MM.1S (cell line): ENCODE data around the gene SPTBN1.

Source experiments
- DNase-seq: peaks from one replicate; pipeline ENCODE4 v3.0.0-alpha.2; 2015
- H2AFZ ChIP-seq: fragments of 300-600 bp; sonication (generic); 2 replicates; pipeline ENCODE4 v1.6.0; 2016; ENCODE audit warnings: antibody characterized with exemption, low read length
- H3F3A ChIP-seq: fragments of 300-600 bp; sonication (generic); 2 replicates; pipeline ENCODE4 v1.6.1; 2016; ENCODE audit warnings: mild to moderate bottlenecking, antibody characterized with exemption, low read length, moderate library complexity, mixed read lengths; ENCODE audit not compliant: insufficient read depth
- H3K27ac ChIP-seq: fragments of 300-600 bp; sonication (generic); 2 replicates; pipeline ENCODE4 v1.5.1; 2016; ENCODE audit warnings: mild to moderate bottlenecking, low read length
- H3K27me3 ChIP-seq: fragments of 300-600 bp; sonication (generic); replicated peaks from 2 replicates; pipeline ENCODE4 v1.6.0; 2016; ENCODE audit warnings: low read length; ENCODE audit not compliant: insufficient read depth
- H3K36me3 ChIP-seq: fragments of 300-600 bp; sonication (generic); replicated peaks from 2 replicates; pipeline ENCODE4 v1.6.1; 2016; ENCODE audit warnings: mild to moderate bottlenecking, low read length, mixed read lengths; ENCODE audit not compliant: insufficient read depth
- H3K4me1 ChIP-seq: fragments of 300-600 bp; sonication (generic); 2 replicates; pipeline ENCODE4 v1.6.1; 2016; ENCODE audit warnings: low read length, mixed read lengths
- H3K4me2 ChIP-seq: fragments of 300-600 bp; sonication (generic); 2 replicates; pipeline ENCODE4 v1.6.0; 2016; ENCODE audit warnings: low read depth, low read length
- H3K4me3 ChIP-seq: fragments of 300-600 bp; sonication (generic); 2 replicates; pipeline ENCODE4 v1.5.1; 2016; ENCODE audit warnings: low read length, mixed read lengths
- H3K79me2 ChIP-seq: fragments of 300-600 bp; sonication (generic); 2 replicates; pipeline ENCODE4 v1.6.1; 2016; ENCODE audit warnings: mixed run types, low read length, mixed read lengths
- H3K9ac ChIP-seq: fragments of 300-600 bp; sonication (generic); 2 replicates; pipeline ENCODE4 v1.6.1; 2016; ENCODE audit warnings: low read length, mixed read lengths
- H3K9me2 ChIP-seq: fragments of 300-600 bp; sonication (generic); replicated peaks from 2 replicates; pipeline ENCODE4 v1.6.1; 2016; ENCODE audit warnings: mild to moderate bottlenecking, low read length, mixed read lengths; ENCODE audit not compliant: insufficient read depth
- H3K9me3 ChIP-seq: fragments of 300-600 bp; sonication (generic); replicated peaks from 2 replicates; pipeline ENCODE4 v1.6.1; 2016; ENCODE audit warnings: mild to moderate bottlenecking, low read length, mixed read lengths; ENCODE audit not compliant: insufficient read depth
- H4K20me1 ChIP-seq: fragments of 300-600 bp; sonication (generic); 2 replicates; pipeline ENCODE4 v1.6.1; 2016; ENCODE audit warnings: mild to moderate bottlenecking, low read length, moderate library complexity, mixed read lengths; ENCODE audit not compliant: insufficient read depth
- CTCF ChIP-seq: fragments of 300-600 bp; sonication (generic); IDR thresholded peaks from 2 replicates; pipeline ENCODE4 v1.5.1; 2016; ENCODE audit warnings: antibody characterized with exemption, low read length, mixed read lengths
- EZH2 ChIP-seq: fragments of 300-600 bp; sonication (generic); optimal IDR thresholded peaks from 2 replicates; pipeline ENCODE3; 2017; ENCODE audit warnings: low read depth, mild to moderate bottlenecking, antibody characterized with exemption, low read length, mixed read lengths
- EZH2phosphoT487 ChIP-seq: fragments of 300-600 bp; sonication (generic); IDR thresholded peaks from 2 replicates; pipeline ENCODE4 v1.6.1; 2018; ENCODE audit warnings: antibody characterized with exemption, low read length

SPTBN1 gene

GRCh38 chr2:54670485-54671009, 214.4 kb downstream of the SPTBN1 start:
- H3K27ac ChIP-seq: no peak overlapping the region
- H3K9me2 ChIP-seq: no peaks in the 10 kb centered on the region

GRCh38 chr2:54671010-54671409, 214.9 kb downstream of the SPTBN1 start:
- Histone ChIP-seq H3F3A (peaks cover 11% of the 10 kb centered on the region; the same call in 1 of the 2 replicates), H4K20me1 (no peaks in the 10 kb centered on the region), H3K4me2 (no peak overlapping the region), H3K4me3 (no peak overlapping the region), H3K9me3 (no peaks in the 10 kb centered on the region), H3K9ac (no peak overlapping the region), H3K4me1 (peaks cover 17% of the 10 kb centered on the region; the same call in 1 of the 2 replicates), H3K27me3 (no peaks in the 10 kb centered on the region), H3K79me2 (no peaks in the 10 kb centered on the region), H2AFZ (no peak overlapping the region), H3K27ac (no peak overlapping the region), H3K36me3 (peaks cover 26% of the 10 kb centered on the region; the same call in 1 of the 2 replicates), H3K9me2 (no peaks in the 10 kb centered on the region)
- TF ChIP-seq EZH2: no peak
- TF ChIP-seq EZH2phosphoT487: no peak
- no peak for TF ChIP-seq CTCF
- DNase-seq: no peak

More at GRCh38 chr2:54670485-54671009, 214.4 kb downstream of the SPTBN1 start:
- Histone ChIP-seq H3K4me2 (no peak overlapping the region), H3K9ac (no peak overlapping the region), H3F3A (peaks cover 11% of the 10 kb centered on the region; the same call in 1 of the 2 replicates), H3K27me3 (no peaks in the 10 kb centered on the region), H3K4me3 (no peak overlapping the region), H3K79me2 (no peaks in the 10 kb centered on the region), H3K4me1 (peaks cover 17% of the 10 kb centered on the region; the same call in 1 of the 2 replicates), H2AFZ (no peak overlapping the region), H4K20me1 (no peaks in the 10 kb centered on the region), H3K9me3 (no peaks in the 10 kb centered on the region), H3K36me3 (peaks cover 28% of the 10 kb centered on the region; the same call in 1 of the 2 replicates)
- no peak for DNase-seq
- TF ChIP-seq CTCF (no peak), EZH2 (no peak), EZH2phosphoT487 (no peak)

GRCh38 chr2:54671875-54672589, 215.9 kb downstream of the SPTBN1 start:
- H3K79me2 ChIP-seq: no peaks in the 10 kb centered on the region
- H3K4me2 ChIP-seq: 0 out of 2 replicates have a peak overlapping the region, but pooled peaks have one; percentile 45
- H4K20me1 ChIP-seq: no peaks in the 10 kb centered on the region
- no peak overlapping the region for H3K9ac ChIP-seq
- peak overlapping the region; percentile 28; the same call in 1 of the 2 replicates for H3K27ac ChIP-seq
- TF ChIP-seq EZH2 (no peak), CTCF (no peak), EZH2phosphoT487 (no peak)
- no peaks in the 10 kb centered on the region for H3K27me3 ChIP-seq
- H3K9me2 ChIP-seq: no peaks in the 10 kb centered on the region
- H3K4me1 ChIP-seq: peaks cover 22% of the 10 kb centered on the region; the same call in 1 of the 2 replicates
- peaks cover 26% of the 10 kb centered on the region; the same call in 1 of the 2 replicates for H3K36me3 ChIP-seq
- H3F3A ChIP-seq: peaks cover 18% of the 10 kb centered on the region
- no peak overlapping the region for H3K4me3 ChIP-seq
- DNase-seq: no peak
- no peak overlapping the region for H2AFZ ChIP-seq
- no peaks in the 10 kb centered on the region for H3K9me3 ChIP-seq
